AG20443 (cell line): ENCODE data around the gene GALR3.
"Not testable (repeated sequence)": the region's sequence is repeated elsewhere in the genome, so short reads cannot be mapped to it uniquely, and the experiment has no call there.

Experiments
- DNase-seq: peaks from one replicate; pipeline ENCODE4 v3.0.0; 2012; ENCODE audit warnings: low spot score, mixed read lengths

Gene GALR3

DNA sequence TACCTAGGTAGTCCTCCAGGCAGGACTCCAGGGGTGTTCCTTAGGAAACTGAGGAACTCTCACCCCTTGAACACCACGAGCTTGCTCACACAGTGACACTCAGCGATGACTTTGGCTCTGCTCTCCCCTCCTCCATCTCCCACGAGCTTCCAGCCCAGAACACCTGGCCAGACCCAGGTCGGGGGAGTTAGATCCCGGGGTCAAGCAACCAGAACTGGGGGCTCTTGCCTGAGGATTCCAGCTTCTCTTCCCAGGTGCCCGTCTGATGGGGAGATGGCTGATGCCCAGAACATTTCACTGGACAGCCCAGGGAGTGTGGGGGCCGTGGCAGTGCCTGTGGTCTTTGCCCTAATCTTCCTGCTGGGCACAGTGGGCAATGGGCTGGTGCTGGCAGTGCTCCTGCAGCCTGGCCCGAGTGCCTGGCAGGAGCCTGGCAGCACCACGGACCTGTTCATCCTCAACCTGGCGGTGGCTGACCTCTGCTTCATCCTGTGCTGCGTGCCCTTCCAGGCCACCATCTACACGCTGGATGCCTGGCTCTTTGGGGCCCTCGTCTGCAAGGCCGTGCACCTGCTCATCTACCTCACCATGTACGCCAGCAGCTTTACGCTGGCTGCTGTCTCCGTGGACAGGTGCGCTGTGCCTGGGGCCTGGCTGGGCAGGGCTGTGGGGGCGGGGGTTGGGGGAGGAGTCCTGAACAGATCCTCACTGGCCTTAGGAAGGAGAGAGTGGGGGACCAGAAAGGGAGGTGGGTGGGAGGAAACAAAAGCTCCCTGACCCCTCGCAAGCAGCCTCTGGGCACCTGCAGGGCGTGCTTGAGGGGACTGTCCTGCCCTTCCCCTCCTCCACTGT, at the start of gene GALR3:
Gene GALR3, plus strand, starts transcription at position 249 of the 852 bp plus-strand sequence. Its CDS starts 25 bp downstream, at position 274.
- no peak for DNase-seq

DNA sequence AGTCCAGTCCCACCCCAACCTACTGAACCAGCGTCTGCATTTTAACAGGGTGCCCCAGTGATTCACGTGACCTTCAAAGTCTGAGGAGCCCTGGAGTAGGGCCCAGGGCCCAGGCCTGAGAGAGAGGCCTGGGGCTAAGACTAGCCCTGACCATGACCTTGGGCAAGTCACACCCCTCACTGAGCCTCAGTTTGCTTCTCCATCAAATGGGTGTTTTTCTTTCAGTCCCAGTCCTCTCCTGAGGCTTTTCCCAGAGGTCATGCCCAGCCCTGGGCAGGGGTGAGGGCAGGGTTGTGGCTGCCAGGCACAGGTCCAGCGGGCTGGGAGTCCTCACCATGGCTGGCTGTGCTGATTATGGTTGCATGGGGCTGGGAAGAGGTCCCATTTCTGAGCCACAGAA, 48.5 kb upstream of the GALR3 start:
- DNase-seq, result no peak

DNA sequence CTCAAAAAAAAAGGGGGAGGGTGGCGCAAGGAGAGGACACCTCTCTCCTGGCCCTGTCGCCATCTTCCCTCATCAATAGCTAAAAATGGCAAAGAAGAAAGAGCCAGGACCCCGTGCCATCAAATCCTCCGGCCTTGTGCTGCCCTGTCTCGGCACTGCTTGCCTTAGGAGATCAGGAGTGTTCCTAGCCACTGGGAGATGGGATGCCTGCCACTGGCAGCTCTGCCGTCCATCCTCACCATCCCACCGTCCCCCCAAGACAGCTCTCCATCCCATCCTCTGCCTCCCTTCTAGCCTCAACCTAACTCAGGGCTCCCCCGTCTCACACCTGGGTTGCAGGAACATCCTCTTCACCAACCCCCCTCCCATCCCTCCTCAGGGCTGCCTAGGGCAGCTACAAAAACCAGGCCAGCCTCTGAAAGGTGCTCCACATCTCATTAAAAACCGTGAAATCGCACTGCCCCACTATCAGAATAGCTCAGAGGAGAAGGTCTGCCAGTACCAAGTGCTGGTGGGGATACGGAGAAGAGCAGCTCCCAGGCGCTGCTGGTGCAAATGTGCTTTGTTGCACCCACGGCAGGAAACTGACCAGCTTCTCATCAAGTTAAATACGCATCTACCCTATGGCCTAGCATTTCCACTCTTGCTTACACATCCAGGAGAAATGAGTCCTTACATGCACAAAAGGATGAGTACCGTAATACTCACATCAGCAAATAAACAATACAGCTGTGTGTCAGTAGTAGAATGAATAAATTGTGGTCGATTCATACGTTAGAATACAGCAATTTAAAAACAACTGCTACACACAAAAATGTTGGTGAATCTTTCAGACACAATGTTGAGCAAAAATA, 47.2 kb upstream of the GALR3 start:
- peak; percentile 27 for DNase-seq

- no peak for DNase-seq
Observed at GRCh38 chr22:37776639-37777005, 46.6 kb upstream of the GALR3 start.

- DNase-seq, result peak; percentile 82
Observed at GRCh38 chr22:37777122-37777687, 46.0 kb upstream of the GALR3 start.

GRCh38 chr22:37778370-37779009, 44.7 kb upstream of the GALR3 start:
- DNase-seq, result no peak

- peak; percentile 46 for DNase-seq
Observed at GRCh38 chr22:37781434-37782059, 41.6 kb upstream of the GALR3 start.

DNA sequence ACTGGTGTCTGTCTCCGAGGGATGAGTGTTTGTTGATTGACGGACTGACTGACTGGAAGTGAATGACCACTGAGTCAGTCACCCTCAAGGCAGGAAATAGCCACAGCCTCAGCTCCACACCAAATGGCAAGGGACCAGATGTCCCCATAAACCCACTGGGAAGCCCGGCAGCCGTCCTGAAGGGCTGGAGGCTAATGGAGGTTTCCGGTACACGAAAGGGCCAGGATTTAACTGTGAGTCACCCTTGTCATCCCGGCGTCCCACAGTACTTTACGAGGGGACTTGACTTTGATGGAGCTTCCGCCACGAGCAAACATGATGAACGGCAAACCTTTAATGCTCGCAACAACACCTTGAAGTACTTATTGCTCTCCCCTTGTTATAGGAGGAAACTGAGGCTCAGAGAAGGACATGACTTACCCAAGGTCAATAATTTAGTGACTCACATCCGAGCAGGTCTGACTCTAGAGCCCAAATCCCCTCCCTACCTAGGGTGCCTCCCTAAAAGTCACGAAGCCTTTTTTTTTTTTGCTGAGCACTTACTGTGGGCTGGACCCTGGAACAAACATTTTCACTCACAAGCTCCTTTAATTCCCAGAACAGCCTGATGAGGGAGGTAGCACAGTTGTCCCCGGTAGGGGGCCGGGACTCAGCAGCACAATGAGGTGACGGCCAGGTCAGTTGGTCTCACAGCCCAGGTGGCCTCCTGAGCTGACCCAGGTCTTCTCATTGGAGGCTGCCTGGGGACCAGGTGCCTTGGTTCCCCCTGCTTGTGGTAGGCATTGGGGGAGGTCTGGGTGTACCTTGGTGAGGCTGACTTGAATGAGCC, 40.6 kb upstream of the GALR3 start:
- peak; percentile 69 for DNase-seq

DNA sequence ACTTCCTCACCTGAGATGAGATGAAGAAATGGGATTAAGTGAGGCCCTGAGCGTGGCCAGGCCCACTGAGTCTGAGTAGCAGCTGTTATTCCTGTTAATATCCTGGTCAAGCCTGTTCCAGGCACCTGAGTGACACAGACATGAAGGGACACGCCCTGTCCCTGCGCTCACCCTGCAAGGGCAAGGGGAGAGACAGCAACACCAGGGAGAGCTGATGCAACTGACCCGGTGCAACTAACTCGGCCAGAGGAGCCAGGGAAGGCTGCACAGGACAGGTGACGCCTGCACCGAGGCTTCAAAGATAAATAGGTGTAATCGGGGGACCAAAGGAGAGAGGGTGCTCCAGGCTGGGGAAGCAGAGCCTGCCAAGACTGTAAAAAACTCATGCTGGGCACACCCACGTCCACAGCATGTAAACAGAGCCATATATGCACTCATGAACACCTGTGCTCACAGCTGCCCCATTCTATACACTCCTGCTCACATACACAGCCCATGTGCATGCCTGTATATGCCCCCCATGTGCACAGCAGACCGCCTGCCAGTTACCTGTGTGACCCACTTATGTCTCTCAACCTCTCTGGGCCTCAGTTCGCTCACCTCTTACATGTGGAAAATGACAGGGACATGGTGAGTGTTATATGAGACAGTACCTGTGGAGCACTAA, 38.2 kb upstream of the GALR3 start:
- no peak for DNase-seq

DNA sequence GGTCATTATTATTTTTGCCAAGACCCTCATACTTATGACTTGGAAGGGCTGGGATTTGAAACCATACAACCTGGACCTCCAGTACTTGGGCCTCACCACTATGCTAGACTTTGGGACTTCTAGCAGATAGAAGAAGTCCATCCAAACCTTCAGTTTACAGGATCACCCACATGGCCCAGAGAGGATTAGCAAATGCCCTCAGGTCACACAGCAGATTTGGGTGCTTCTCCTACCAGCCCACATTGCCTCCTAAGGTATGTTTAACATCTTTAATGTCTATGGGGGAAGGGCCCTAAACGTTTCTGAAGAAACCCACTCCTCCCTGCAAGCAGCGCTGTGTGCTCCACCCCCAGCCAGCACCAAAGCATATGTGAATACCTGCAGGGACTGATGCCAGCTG, 32.9 kb upstream of the GALR3 start:
- DNase-seq, result no peak

GRCh38 chr22:37792494-37792893, 30.7 kb upstream of the GALR3 start:
- DNase-seq, result no peak

DNA sequence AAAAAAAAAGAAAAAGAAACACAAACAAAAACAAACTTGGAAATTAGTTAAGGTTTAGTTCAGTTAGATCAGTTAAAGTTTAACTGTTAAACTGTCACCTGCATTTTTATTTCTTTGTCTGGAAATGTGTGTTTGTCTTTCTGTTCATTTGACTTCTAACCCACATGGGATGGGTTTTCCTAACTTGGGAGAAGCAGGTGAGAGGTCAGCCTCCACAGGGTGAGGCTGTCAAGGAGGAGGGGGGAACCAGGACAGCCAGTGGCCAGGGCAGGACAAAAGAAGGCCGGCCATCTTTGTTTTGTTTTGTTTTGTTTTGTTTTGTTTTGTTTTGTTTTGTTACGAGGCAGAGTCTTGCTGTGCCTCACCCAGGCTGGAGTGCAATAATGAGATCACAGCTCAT, 28.8 kb upstream of the GALR3 start:
- no peak for DNase-seq

DNA sequence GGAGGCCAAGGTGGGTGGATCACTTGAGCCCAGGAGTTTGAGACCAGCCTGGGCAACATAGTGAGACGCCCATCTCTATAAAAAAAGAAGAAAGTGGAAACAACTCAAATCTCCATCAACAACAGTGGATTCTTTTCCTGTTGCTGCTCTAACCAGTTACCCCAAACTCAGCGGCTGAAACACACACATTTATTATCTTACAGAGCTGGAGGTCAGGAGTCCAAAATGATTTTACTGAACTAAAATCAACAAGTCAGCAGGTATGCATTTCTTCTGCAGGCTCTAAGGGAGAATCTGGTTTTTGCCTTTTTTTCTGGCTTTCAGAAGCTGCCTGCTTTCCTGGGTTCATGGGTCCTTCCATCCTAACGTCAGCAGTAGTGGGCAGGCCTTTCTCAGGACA, 27.1 kb upstream of the GALR3 start:
- no peak for DNase-seq

DNA sequence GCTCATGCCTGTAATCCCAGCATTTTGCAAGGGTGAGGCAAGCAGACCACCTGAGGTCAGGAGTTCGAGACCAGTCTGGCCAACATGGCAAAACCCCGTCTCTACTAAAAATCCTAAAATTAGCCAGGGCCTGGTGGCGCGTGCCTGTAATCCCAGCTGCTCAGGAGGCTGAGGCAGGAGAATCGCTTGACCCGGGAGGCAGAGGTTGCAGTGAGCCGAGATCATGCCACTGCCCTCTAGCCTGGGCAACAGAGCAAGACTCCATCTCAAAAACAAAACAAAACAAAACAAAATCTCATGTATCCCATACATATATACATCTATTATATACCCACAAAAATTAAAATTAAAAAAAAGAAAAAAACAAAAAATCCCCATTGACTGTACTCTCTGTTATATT, 25.9 kb upstream of the GALR3 start:
- DNase-seq, result not testable (repeated sequence)

DNA sequence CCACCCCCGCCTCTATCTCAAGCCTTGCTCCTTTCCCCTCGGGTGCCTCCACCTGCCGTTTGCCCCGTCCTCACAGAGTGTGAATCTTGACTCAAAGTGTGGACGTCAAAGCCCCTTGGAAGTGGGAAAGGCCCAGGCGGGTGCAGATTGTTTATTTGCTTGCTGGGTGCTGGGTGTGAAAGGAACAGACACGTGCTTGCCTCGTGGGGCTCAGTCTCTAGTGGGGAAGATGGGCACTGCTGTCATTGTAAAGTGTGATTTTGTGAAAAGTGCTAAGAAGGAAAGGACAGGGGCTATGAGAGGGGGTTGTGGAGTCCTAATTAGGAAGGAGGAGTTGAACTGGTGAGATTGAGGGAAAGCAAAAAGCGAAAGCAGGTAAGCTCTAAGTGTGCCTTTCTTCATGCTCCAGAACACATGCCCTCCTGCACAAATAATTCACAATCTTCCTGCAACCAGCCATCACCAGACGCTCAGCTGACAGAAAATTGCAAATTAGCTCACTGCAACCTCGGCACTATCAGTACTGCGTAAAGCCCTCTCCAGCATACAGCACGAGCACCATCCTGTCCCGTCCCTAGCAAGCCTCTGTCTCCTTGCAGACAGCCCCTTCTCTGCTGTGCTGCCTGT, 25.2 kb upstream of the GALR3 start:
- no peak for DNase-seq

DNA sequence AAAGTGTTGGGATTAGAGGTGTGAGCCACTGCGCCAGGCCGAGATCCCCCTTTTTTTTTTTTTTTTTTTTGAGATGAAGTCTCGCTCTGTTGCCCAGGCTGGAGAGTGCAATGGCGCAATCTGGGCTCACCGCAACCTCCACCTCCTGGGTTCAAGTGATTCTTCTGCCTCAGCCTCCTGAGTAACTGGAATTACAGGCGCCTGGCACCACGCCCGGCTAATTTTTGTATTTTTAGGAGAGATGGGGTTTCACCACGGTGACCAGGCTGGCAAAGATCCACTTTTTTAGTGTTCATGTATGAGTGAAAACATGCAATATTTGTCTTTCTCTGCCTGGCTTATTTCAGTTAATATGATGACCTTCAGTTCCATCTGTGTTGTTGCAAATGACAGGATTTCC, 23.2 kb upstream of the GALR3 start:
- not testable (repeated sequence) for DNase-seq

DNA sequence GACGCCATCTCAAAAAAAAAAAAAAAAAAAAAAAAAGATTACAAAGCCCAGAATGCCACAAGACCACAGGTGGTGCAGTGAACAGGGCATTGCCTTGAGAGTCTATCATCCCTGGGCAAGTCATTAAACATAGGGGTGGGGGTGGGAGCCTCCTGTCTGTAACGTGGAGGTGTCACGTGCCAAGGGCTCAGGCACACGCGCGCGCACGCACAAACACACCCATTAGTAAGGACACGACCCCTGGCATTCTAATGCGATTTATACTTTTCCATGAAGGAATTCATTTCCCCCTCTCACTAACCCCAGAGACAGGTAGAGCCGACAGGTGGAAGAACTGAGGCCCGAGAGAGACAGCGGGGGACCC, 21.3 kb upstream of the GALR3 start:
- no peak for DNase-seq

- DNase-seq, result peak; percentile 71
Observed at GRCh38 chr22:37802310-37803194, 20.6 kb upstream of the GALR3 start.

DNA sequence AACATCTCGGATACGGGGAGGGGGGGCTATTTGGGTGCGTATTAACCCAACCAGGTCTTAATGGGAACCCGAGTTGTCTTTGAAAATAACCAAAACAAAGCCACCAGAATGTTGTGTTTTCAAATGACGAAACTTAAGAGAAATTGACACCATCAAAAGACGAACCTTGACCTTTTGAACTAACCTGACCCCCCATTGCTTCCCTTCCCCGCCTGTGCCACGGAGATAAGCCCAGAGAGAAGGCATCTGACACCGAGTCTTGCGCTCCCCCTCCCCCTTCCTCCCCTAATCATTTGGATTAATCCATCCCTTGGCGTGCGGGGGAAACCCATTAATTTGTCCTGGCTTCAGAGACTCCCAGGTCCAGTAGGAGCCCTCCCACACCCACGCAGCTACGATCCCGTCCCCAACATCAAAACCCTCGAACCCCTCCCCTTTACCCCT, 20.0 kb upstream of the GALR3 start:
- DNase-seq, result no peak
